AG09309 (cell line): Measurements from ENCODE around the gene MEMO1.

Source experiments
- DNase-seq: peaks from one replicate; pipeline ENCODE4 v3.0.0-alpha.2; 2010; ENCODE audit warnings: low read depth
- H3K4me3 ChIP-seq: 2 replicates; pipeline ENCODE4 v1.5.1; 2011; ENCODE audit warnings: mild to moderate bottlenecking, low read depth, low read length, moderate library complexity; ENCODE audit not compliant: control insufficient read depth
- TF ChIP-seq, protein P1 (sequence below): IDR thresholded peaks from 2 replicates; pipeline ENCODE4 v1.5.1; 2011; ENCODE audit warnings: mild to moderate bottlenecking, low read depth, low read length, inconsistent platforms; ENCODE audit not compliant: insufficient read depth, control insufficient read depth; ENCODE audit errors: missing control alignments

MEMO1 gene

DNA sequence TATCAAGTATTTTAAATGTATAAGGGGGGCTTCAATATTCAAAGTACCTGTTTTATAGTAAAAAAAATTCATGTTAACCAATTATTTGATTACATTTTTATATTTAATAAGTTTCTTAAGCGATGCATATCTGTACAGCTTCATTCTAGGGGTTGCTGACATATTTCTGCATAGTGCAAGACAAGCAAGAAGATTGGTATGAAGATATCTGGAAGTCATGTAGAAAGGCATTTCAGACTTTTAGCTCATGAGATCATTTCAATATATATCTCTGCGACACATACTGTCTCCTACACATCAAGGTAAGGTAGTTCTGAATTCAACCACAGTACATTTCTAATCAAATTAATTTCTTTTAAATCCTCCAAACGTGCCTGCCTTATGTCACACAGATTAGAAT is 73.1 kb downstream of the MEMO1 start:
- TF ChIP-seq, protein P1, sequence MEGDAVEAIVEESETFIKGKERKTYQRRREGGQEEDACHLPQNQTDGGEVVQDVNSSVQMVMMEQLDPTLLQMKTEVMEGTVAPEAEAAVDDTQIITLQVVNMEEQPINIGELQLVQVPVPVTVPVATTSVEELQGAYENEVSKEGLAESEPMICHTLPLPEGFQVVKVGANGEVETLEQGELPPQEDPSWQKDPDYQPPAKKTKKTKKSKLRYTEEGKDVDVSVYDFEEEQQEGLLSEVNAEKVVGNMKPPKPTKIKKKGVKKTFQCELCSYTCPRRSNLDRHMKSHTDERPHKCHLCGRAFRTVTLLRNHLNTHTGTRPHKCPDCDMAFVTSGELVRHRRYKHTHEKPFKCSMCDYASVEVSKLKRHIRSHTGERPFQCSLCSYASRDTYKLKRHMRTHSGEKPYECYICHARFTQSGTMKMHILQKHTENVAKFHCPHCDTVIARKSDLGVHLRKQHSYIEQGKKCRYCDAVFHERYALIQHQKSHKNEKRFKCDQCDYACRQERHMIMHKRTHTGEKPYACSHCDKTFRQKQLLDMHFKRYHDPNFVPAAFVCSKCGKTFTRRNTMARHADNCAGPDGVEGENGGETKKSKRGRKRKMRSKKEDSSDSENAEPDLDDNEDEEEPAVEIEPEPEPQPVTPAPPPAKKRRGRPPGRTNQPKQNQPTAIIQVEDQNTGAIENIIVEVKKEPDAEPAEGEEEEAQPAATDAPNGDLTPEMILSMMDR: no peak
- H3K4me3 ChIP-seq: no peak overlapping the region
- DNase-seq: no peak

DNA sequence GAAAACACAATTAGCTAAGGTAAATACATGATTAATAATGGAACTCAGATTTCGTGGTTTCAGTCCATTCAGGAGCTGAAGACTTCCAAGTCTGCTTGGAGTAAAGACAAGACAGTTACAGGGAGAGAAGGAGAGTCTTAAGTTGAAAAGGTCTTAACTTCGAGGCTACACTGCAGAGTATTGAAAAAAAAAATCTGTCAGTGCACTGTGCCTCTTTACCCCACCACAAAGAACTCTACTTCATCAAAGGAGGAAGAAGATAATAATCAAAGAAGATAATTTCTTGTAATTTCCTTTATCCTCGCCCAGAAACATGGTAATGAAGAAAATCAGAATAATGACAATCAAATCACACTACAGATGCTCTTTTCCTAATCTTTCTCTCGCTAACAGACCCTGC is 75.4 kb downstream of the MEMO1 start:
- no peak overlapping the region for H3K4me3 ChIP-seq
- DNase-seq: no peak
- TF ChIP-seq, protein P1: no peak

DNA sequence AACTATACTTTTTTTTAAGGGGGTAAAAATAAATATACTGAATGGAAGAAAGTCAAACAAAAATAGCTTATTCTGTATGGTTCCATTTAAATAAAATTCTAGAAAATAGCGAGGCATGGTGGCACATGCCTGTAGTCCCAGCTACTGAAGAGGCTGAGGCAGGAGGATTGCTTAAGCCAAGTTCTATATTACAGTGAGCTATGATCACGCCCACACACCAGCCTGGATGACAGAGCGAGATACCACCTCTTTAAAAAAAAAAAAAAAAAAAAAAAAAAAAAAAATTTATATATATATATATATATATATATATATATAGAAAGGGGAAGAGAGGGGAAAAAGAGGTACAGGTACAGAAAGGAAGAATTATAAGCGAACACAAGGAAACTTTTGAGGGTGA is 77.7 kb downstream of the MEMO1 start:
- H3K4me3 ChIP-seq: no peak overlapping the region
- TF ChIP-seq, protein P1: no peak
- no peak for DNase-seq

DNA sequence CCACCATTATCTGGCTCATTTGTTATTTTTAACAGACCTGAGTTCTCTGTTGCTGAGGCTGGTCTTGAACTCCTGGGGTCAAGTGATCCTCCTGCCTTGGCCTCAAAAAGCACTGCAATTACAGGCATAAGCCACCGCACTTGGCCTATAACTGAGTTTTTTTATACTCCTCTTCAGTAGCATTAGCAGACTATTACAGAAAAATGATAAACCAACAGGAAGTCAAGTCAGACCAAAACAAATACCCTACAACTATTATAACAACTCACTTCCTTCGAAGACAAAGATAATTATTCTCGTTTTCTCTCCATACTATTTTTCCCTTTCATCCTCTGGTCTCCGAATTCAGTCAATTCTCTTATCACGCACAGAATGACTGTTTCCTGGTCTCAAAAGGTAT is 78.2 kb downstream of the MEMO1 start:
- no peak overlapping the region for H3K4me3 ChIP-seq
- TF ChIP-seq, protein P1: no peak
- no peak for DNase-seq

DNA sequence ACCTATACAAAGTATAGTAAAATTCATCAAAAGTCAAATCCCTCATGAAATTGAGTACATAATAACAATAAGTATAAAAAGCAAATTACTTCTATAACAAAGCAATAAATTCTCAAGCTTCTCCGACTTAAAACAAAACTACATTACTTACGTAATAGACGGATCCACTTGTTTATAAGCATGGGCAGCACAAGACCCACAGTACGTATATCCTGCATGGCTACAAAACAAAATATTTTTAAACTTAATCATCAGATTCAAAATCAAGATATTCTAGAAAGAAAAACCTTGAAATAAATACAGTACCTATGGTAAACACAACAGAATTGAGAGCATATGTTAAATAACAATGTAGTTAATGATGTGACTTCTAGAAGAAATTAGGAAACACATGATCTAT is 78.9 kb downstream of the MEMO1 start:
- TF ChIP-seq, protein P1: no peak
- no peak for DNase-seq
- no peak overlapping the region for H3K4me3 ChIP-seq

DNA sequence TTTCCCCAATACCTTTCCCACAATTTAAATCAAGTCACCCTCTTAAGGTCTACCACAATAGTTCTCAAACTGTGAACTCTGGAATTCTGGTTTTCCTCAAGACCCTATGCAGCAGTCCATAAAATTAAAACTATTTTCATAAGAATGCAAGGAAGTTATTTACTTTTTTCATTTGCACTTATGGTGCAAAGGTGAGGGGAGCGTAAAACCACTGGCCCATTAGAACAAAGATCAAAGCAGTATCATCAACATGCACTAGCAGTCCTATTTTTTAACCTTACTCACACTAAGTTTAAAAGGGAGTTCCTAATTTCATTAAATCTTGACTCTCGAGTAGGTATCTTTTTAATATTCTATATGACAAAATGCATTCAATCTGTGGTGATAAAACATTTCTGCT is 85.3 kb downstream of the MEMO1 start:
- TF ChIP-seq, protein P1: no peak
- H3K4me3 ChIP-seq: no peak overlapping the region

DNA sequence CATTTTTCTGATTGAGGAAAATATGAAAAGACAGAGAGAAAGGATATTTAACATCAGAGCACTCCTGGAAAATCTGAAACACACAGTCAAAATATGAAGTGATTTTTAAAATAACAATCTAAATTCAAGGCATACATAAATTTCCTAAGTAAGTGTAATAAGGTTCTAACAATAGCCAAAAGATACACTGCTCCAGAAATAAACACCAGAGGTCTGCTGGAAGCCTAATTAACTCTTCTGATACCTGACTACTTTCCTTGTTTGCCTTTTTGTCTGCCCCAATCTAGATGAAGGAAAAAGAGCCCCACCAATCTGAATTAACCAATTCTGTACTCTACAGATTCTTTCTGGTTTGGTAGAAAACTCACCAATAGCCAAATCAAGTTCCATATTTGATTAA is 87.1 kb downstream of the MEMO1 start:
- no peak for DNase-seq
- TF ChIP-seq, protein P1: no peak
- H3K4me3 ChIP-seq: no peak overlapping the region

More for the DNA sequence above, 85.3 kb downstream of the MEMO1 start:
- DNase-seq: no peak
